HepG2 (cell line): Measurements from ENCODE around the gene CCDC142. TPM values are rescaled to one million over a fixed set of nuclear protein-coding genes. Genes with fewer than 3 reads are reported as not detected.

Experiments used
- AGO2 ChIP-seq: fragments of 200-400 bp; formaldehyde crosslinking; optimal IDR thresholded peaks from 2 replicates; pipeline ENCODE3; 2017; ENCODE audit warnings: mild to moderate bottlenecking, low read depth, low read length, moderate library complexity
- EP300 ChIP-seq, 3 experiments: sonication (generic) in 1 of 3; formaldehyde crosslinking in 1 of 3; IDR thresholded peaks; 2 replicates each; pipeline versions ENCODE4 v1.5.1 to v1.6.1; 2011 to 2020; ENCODE audit warnings: low read depth in 2 of 3, low read length in 2 of 3, borderline replicate concordance in 1 of 3, improper control_type of control experiment in 1 of 3, mild to moderate bottlenecking in 1 of 3, missing genetic modification reagents in 1 of 3, moderate library complexity in 1 of 3
- GABPA ChIP-seq, 2 experiments: IDR thresholded peaks; 2 replicates each; pipeline ENCODE4 v1.6.1; 2011 to 2016; ENCODE audit warnings: low read depth in 2 of 2, low read length in 1 of 2, missing biosample characterization in 1 of 2, missing genetic modification characterization in 1 of 2
- HNRNPH1 ChIP-seq: fragments of 200-400 bp; formaldehyde crosslinking; optimal IDR thresholded peaks from 2 replicates; pipeline ENCODE3; 2017; ENCODE audit warnings: mild to moderate bottlenecking, low read depth, low read length
- MAFF ChIP-seq: IDR thresholded peaks from 2 replicates; pipeline ENCODE4 v1.6.1; 2011; ENCODE audit warnings: low read depth, low read length, improper control_type of control experiment
- NR2F6 ChIP-seq, 2 experiments: IDR thresholded peaks; 2 replicates each; pipeline ENCODE4 v1.6.1; 2016; ENCODE audit warnings: antibody characterized with exemption in 1 of 2, mild to moderate bottlenecking in 1 of 2
- PHF5A ChIP-seq: IDR thresholded peaks from one replicate; pipeline ENCODE4 v1.6.1; 2018; ENCODE audit warnings: low read depth, missing genetic modification reagents; ENCODE audit not compliant: unreplicated experiment
- RFX1 ChIP-seq: fragments of 450-650 bp; IDR thresholded peaks from 2 replicates; pipeline ENCODE4 v1.6.1; 2017
- SIX1 ChIP-seq: sonication (generic); formaldehyde crosslinking; IDR thresholded peaks from 2 replicates; pipeline ENCODE4 v1.4.0; 2020; ENCODE audit warnings: missing genetic modification reagents, borderline replicate concordance
- SPEN ChIP-seq: sonication (generic); formaldehyde crosslinking; IDR thresholded peaks from 2 replicates; pipeline ENCODE4 v1.5.1; 2020; ENCODE audit warnings: low read depth, mild to moderate bottlenecking, missing genetic modification reagents
- ZEB1 ChIP-seq: IDR thresholded peaks from 2 replicates; pipeline ENCODE4 v1.6.1; 2012; ENCODE audit warnings: mild to moderate bottlenecking, low read depth, inconsistent platforms; ENCODE audit not compliant: insufficient replicate concordance
- ZNF253 ChIP-seq: sonication (generic); formaldehyde crosslinking; IDR thresholded peaks from 2 replicates; pipeline ENCODE4 v1.8.0; 2022; ENCODE audit warnings: mild to moderate bottlenecking, missing genetic modification reagents, borderline replicate concordance
- ZNF430 ChIP-seq: sonication (generic); formaldehyde crosslinking; IDR thresholded peaks from 2 replicates; pipeline ENCODE4 v1.9.0; 2021; ENCODE audit warnings: mild to moderate bottlenecking, missing genetic modification reagents
- ZNF44 ChIP-seq: sonication (generic); formaldehyde crosslinking; IDR thresholded peaks from 2 replicates; pipeline ENCODE4 v1.5.1; 2020; ENCODE audit warnings: mild to moderate bottlenecking, missing genetic modification reagents
- ZNF510 ChIP-seq: sonication (generic); formaldehyde crosslinking; IDR thresholded peaks from 2 replicates; pipeline ENCODE4 v1.4.0; 2020; ENCODE audit warnings: low read depth, mild to moderate bottlenecking, missing genetic modification reagents
- ZNF687 ChIP-seq: sonication (generic); formaldehyde crosslinking; IDR thresholded peaks from 2 replicates; pipeline ENCODE4 v1.5.1; 2020; ENCODE audit warnings: mild to moderate bottlenecking, missing genetic modification reagents, moderate library complexity
- ZNF790 ChIP-seq: sonication (generic); formaldehyde crosslinking; IDR thresholded peaks from 2 replicates; pipeline ENCODE4 v1.8.0; 2022; ENCODE audit warnings: missing genetic modification reagents, mild to moderate bottlenecking, borderline replicate concordance
- ZNF83 ChIP-seq: sonication (generic); formaldehyde crosslinking; IDR thresholded peaks from 2 replicates; pipeline ENCODE4 v1.4.0; 2020; ENCODE audit warnings: missing genetic modification reagents, mild to moderate bottlenecking, borderline replicate concordance
- ZSCAN29 ChIP-seq: sonication (generic); formaldehyde crosslinking; conservative IDR thresholded peaks from 2 replicates; pipeline ENCODE4 v1.4.0; 2020; ENCODE audit warnings: mild to moderate bottlenecking, missing genetic modification reagents
- polyA plus RNA-seq, 8 experiments: library from polyadenylated mRNA; depleted of rRNA in 3 of 8; stranded (reverse) in 7 of 8; unstranded in 1 of 8; fragments of >200 nt; fragmentation: Illumina TruSeq in 4 of 8; extraction: Trizol in 4 of 8; gene quantifications; 2 replicates each; pipeline versions ENCODE4 v1.2.1 to v1.2.3, GENCODE V29; 2011 to 2016; ENCODE audit warnings: low read depth in 4 of 8, missing spikeins in 1 of 8, mixed read lengths in 1 of 8; ENCODE audit not compliant: insufficient read depth in 1 of 8
- total RNA-seq, 5 experiments: library from RNA; depleted of rRNA; stranded (reverse); fragments of >200 nt; fragmentation: Illumina TruSeq; extraction: Trizol; gene quantifications; 2 replicates each; pipeline ENCODE4 v1.2.3, GENCODE V29; 2016; ENCODE audit warnings: low read depth in 1 of 5
- TF ChIP-seq, protein P1 (sequence below): IDR thresholded peaks from 2 replicates; pipeline ENCODE4 v1.4.0; 2020; ENCODE audit warnings: mild to moderate bottlenecking, missing genetic modification reagents

CCDC142 gene
- total and polyA plus RNA-seq, 2 of the 13 experiments (the other 11 are each of a cell fraction or from before 2014, with no cell fraction given), result 14.7 to 30.4 TPM

GRCh38 chr2:74440378-74441169, 42.2 kb downstream of the CCDC142 start (continued):
- TF ChIP-seq, protein P1, sequence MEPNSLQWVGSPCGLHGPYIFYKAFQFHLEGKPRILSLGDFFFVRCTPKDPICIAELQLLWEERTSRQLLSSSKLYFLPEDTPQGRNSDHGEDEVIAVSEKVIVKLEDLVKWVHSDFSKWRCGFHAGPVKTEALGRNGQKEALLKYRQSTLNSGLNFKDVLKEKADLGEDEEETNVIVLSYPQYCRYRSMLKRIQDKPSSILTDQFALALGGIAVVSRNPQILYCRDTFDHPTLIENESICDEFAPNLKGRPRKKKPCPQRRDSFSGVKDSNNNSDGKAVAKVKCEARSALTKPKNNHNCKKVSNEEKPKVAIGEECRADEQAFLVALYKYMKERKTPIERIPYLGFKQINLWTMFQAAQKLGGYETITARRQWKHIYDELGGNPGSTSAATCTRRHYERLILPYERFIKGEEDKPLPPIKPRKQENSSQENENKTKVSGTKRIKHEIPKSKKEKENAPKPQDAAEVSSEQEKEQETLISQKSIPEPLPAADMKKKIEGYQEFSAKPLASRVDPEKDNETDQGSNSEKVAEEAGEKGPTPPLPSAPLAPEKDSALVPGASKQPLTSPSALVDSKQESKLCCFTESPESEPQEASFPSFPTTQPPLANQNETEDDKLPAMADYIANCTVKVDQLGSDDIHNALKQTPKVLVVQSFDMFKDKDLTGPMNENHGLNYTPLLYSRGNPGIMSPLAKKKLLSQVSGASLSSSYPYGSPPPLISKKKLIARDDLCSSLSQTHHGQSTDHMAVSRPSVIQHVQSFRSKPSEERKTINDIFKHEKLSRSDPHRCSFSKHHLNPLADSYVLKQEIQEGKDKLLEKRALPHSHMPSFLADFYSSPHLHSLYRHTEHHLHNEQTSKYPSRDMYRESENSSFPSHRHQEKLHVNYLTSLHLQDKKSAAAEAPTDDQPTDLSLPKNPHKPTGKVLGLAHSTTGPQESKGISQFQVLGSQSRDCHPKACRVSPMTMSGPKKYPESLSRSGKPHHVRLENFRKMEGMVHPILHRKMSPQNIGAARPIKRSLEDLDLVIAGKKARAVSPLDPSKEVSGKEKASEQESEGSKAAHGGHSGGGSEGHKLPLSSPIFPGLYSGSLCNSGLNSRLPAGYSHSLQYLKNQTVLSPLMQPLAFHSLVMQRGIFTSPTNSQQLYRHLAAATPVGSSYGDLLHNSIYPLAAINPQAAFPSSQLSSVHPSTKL (CRISPR knock-in tag), result peak; percentile 83
- TF ChIP-seq ZNF510 (peak; percentile 83; the same call in 1 of the 2 replicates), ZNF44 (CRISPR knock-in tag) (peak; percentile 22; the same call in 1 of the 2 replicates), ZNF687 (CRISPR knock-in tag) (peak; percentile 95), SPEN (peak; percentile 88), HNRNPH1 (no peak), EP300 (IDR thresholded peaks at IDR 0.05; ENCODE audit: low read depth in 2 of 2, low read length in 2 of 2) (peak; percentile 12 to 62; a peak in 2 of 4 replicates), EP300 (CRISPR knock-in tag; IDR thresholded peaks at IDR 0.05; ENCODE audit: borderline replicate concordance) (peak; percentile 34), ZNF430 (peak; percentile 99), ZSCAN29 (CRISPR knock-in tag) (peak; percentile 89), AGO2 (peak; percentile 93), RFX1 (no peak), ZNF253 (CRISPR knock-in tag) (peak; percentile 84; the same call in 1 of the 2 replicates), PHF5A (CRISPR knock-in tag) (no peak), SIX1 (CRISPR knock-in tag) (peak; percentile 48; the same call in 1 of the 2 replicates), ZEB1 (peak; percentile 41), ZNF790 (CRISPR knock-in tag) (peak; percentile 86; the same call in 1 of the 2 replicates), NR2F6 (IDR thresholded peaks at IDR 0.05) (no peak; the same call in none of the 2 replicates), NR2F6 (CRISPR knock-in tag; IDR thresholded peaks at IDR 0.05) (peak; percentile 80), ZNF83 (no peak), GABPA (IDR thresholded peaks at IDR 0.05; ENCODE audit: low read depth, low read length) (peak; percentile 54), GABPA (CRISPR knock-in tag; IDR thresholded peaks at IDR 0.05; ENCODE audit: low read depth) (peak; percentile 80), MAFF (no peak)
